ENCODE data around the gene CDK5RAP3.
"Not testable (repeated sequence)": the region's sequence is repeated elsewhere in the genome, so short reads cannot be mapped to it uniquely, and the experiment has no call there.

Gene CDK5RAP3

DNA sequence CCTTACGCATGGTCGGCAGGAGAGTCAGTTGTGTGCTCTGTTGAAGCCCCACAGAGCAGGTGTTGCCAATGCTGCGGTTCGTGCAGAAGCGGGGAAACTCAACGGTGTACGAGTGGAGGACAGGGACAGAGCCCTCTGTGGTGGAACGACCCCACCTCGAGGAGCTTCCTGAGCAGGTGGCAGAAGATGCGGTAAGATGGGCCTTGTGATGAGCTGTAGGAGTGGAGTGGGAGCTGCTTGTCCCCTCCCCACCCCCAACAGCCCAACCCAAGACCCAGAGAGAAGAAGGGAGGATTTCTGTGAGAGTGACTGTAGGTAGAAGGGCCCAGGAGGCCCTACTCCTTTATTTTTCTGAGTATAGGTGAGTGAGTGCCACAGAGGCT lies 4.9 kb downstream of the CDK5RAP3 start:
- no peak for DNase-seq (ENCODE audit: low spot score)

DNA sequence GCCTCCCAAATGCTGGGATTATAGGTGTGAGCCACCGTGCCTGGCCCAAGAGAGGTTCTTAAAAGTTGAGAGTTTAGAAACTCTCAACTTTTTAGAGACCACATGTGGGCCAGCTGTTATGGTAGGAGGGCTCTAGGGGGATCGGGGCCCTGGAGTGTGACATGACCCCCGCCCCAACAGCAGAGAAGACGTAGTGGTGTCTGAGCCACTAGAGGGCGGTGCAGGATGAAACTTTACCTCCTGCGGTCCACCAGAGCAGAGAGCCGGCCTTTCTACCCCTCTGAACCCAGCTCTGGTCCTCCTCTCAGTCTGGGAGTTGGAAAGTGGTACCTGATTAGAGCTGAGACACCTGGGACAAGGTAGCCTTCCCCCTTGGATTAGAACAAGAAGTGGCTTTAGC lies 7.4 kb downstream of the CDK5RAP3 start:
- peak; percentile 77 for DNase-seq (ENCODE audit: low spot score)

DNA sequence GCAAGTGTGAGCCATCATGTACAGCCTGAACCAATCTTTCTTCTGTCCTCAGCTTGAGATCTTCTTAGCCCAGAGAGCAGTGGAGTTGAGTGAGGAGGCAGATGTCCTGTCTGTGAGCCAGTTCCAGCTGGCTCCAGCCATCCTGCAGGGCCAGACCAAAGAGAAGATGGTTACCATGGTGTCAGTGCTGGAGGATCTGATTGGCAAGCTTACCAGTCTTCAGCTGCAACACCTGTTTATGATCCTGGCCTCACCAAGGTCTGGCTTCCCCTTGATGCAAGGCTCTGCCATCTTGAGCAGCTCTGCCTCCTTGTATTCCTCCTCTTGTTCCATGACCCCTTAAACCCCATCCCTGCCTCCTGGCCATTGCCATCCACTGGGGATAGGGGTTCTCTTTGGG lies 9.6 kb downstream of the CDK5RAP3 start:
- no peak for DNase-seq (ENCODE audit: low spot score)

DNA sequence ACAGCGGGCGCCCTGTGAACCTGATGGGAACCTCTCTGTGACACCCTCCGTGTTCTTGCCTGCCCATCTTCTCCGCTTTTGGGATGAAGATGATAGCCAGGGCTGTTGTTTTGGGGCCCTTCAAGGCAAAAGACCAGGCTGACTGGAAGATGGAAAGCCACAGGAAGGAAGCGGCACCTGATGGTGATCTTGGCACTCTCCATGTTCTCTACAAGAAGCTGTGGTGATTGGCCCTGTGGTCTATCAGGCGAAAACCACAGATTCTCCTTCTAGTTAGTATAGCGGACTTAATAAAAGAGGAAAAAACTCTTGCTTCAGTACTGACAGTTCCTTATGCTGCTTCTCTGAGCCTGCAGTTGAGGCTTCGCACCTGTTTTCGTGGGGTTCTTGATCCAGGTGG lies 10.5 kb downstream of the CDK5RAP3 start:
- DNase-seq (ENCODE audit: low spot score): no peak

DNA sequence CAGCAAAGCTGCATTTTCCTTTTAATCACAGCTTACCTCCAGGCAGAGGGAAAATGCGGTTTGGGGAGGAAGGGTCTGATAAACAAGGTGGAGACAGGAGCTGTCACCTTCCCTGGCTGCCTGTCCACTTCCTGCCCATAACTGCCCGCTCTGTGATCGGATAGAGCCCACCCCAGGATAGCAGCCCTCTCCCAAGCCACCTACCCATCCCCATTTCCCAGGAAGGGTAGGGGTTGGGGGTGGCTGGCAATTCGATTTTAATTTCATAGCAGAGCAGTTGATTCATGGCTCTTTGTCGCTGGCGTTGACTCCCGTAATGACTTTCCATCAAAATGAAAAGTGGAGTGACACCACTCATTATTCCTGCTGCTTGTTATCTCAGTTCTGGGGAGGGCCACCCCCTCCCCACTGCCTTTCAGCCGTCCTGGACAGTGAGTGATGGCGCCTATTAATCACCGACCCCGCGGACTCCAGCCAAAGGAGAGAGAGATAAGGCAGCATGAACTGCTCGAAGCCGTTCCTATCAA lies 11.2 kb downstream of the CDK5RAP3 start:
- DNase-seq (ENCODE audit: low spot score): no peak

DNA sequence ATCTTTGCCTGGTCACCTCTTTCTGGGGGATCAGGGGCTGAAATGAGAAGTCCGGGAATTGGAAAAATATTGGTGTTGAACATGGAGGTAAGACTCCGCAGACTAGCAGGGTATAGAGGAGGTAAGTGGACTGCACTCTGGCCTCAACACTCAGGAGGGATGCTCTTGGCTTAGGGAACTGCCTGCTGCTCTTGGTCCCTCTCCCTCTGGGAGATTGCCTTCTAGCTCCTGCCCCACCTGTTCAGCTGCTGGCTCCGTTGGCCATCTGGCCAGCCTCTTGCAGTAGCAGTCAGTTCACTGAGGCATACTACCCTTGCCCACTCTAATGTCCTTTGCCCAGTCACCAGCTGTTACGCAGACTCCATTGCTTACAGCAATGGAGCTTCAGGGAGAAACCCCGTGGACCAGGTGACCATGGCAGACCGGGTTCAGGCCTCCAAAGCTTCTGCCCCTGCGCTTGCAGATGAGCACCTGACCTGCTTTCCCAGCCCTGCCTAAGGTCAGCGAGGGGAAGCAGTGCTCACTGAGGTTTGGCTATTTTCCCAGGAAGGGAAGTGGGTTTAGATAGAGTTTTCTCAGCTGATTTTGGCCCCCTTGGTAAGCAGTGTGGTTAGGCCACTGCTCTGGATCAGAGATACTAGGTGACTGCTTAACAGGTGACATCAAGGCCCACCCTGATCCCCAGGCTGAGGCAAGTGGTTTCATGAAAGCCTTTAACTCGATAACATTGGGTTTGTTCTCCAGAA lies 11.9 kb downstream of the CDK5RAP3 start:
- no peak for DNase-seq (ENCODE audit: low spot score)

DNA sequence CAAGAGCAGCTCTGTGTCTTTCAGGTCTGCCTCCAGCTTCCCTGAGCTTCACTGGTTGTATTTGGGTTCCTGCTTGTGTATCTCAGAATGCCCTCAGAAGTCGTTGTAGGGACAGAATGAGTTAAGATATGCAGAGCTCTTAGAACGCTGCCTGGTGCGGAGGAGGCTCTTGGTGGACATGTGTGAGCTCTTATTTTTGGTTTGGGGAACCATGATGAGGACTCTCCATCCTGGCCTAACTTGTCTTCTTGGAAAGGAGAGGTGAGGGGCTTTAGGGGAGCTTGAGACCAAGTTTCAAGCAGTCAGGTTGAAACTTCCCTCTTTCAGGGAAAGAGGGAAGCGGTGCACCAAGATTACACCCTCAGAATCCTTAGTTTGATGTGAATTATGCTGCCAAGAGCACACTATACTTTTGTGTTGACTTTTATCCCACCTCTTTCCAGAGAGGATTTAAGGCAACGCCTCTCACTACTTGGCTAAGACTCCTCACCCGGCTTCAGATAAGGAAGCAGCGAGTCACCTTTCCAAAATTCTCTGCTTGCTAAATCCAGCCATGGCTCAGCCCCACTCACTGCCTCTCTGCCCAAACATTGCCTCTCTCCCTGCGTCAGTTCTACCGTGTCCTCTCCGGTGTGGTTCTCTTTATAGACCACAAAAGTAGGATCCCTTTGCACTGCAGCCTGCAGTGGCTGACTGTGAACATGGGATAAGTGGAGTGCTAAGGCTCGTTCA lies 12.7 kb downstream of the CDK5RAP3 start:
- no peak for DNase-seq (ENCODE audit: low spot score)

DNA sequence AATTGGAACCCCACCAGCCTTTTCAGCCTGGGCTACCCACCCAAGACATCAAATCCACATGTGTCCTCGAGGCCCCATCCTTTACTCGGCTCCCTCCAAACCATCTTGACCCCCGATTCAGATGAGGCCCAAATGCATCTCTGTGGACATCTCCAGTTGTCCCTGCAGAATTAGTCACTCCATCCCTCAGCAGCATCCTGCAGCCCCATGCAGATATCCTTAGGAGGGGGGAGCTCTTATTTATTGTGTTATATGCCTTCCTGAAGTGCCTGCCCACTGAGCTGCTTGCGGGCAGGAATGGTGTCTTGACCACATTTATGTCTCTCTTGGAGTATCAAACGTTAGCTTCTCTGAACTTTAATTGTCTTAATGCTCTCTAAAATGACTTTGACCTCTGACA lies 15.6 kb downstream of the CDK5RAP3 start:
- no peak for DNase-seq (ENCODE audit: low spot score)

DNA sequence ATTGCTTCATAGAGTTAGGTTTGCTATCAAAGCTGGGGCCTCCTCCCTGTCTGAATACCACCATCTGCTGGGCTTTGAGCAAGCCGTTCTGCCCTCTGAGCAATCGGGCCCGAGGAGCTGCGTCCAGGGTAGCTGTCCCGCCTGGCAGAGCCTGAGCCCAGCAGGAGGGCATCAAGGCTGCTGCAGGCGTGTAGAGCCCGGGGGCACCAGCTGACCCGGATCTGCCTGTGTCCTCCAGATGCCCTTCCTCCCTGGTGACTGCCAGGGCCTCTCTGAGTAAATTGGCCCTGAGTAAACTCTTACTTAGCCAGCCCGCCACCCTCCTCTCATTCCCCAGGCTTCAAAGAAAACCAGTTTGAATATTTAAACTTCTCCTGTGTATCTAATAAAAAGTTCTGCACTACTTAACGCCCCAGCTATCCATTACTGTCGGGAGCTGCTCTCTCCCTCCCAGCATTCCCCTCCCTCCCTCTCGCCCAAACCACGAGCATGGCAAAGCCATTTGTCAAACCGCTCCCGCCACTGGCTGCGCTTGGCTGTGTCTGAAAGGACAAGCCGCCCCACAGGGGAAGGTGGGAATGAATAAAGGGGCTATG lies 16.4 kb downstream of the CDK5RAP3 start:
- DNase-seq (ENCODE audit: low spot score): no peak

DNA sequence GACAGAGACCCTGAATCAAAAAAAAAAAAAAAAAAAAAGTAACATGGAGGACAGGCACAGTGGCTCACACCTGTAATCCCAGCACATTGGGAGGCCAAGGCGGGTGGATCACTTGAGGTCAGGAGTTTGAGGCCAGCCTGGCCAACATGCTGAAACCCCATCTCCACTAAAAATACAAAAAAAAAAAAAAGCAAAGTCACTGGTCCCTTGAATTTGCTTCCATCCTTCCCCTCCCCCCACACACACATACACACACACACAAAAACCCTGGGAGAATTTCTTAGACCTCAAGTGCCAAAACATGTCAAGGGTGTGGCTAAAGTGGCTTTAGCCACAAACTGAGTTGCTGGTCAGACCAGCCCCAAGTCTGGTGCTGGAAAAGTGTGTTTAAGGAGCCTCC lies 17.5 kb downstream of the CDK5RAP3 start:
- not testable (repeated sequence) for DNase-seq (ENCODE audit: low spot score)

DNA sequence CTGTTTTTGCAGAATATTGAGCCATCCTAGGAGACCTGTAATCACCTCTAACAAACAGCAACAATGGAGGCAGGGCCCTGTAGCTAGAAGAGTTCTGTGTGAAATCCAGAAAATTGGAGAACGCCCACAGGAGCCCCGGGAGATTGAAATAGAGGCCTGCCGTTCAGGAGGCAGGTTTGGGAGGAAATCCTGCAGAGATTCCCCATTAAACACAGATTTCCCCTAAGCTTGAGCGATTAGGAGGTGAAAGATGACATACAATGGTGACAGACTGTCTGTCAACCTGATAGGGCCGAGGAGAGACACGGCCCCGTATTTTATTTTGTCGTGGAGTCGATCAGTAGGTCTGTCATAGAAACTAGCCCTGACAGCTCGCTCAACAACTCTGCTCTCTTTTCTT lies 18.2 kb downstream of the CDK5RAP3 start:
- no peak for DNase-seq (ENCODE audit: low spot score)

DNA sequence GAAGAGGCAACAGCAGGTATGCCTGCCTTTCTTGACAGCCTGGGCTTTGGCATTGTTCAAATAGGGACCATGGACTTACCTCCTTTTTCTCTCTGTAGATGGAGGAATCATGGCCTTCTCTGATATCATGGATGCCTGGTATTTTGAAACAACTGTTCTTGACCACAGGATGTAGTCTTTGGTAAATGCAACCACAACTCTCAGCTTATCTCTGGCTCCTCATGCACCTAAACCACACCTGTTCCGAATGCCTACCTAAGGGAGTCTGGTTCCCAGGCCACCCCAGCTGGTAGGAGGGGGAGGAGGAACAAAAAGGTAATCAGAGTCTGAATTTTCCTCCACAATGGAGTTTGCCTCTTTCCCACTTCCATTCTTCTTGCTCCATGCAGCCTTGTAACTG lies 18.8 kb downstream of the CDK5RAP3 start:
- no peak for DNase-seq (ENCODE audit: low spot score)

DNA sequence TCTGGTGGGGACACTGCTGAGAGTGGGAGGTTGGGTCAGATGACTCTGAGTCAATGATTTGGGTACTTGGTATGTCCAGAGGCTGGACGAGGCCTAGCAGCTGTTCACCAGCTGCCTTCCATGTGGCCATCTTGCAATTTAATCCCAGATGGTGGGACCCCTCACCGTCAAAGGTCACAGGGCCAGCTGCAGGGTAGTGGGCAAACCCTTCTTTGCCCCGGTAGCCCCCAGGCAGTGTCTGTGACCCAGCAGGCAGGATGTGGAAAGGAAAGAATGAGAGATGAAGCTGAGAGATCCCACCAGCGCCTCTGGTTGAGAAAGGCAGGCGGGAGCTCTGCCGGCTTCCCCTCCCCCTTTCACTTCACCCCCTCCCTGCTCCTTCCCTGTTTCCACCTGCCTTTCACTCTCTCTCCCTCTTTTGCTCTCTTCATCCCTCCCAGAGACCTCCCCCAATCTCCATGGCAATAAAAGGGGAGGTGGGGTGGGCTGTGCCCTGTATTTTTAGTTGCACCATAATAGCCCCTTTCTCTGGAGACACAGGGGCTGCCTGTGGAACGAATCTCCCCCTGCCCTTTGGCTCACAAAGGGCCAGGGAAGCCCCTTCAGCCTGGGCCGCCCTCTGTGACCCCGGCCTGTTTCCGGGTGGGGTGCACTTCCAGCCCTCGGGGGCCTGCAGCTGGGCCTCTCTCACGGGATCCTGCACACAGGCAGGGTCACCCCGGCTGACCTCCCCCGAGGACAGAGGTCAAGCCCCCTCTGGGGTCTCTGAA lies 20.2 kb downstream of the CDK5RAP3 start:
- no peak for DNase-seq (ENCODE audit: low spot score)

DNA sequence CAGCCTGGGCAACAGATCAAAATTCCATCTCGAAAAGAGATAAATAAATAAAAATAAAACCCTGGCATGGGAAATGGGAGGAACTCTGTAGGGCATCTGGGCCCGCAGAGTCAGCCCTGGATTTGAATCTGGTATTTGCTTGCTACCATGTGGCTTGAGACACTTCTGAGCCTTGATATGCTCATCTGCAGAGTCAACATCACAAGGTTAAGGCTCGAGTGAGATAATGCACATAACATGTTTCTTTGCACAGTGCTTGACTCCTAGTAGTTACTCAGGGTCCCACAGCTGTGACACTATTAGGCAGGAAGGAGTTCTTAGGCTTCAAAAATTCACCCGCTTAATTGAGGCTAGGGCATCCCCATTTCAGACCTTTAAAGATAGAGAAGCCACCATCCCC lies 21.3 kb downstream of the CDK5RAP3 start:
- DNase-seq (ENCODE audit: low spot score): no peak

DNA sequence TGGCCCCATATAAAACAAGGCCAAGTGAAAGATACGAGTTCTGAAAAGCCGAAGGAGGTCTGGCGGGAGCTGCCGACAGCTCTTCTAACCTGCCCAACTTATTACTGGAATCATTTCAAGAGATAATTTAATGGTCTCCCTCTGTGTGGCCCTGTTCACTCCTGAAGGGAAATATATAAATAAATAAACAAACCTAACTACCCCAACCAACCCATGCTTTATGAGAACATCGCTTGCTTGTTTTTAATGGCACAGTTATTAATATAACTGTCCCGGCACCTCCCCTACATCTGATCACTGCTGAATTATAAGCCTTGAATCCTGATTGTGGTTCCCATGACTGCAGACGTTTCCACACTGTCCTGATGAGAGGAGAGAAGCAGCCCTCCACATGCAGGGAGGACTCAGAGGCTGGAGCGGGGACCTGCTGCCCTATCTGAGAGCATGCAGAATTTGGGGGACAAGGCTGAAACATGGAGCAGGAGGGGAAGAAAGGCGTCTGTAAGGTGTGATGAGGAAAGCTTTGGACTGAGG lies 22.2 kb downstream of the CDK5RAP3 start:
- no peak for DNase-seq (ENCODE audit: low spot score)

DNA sequence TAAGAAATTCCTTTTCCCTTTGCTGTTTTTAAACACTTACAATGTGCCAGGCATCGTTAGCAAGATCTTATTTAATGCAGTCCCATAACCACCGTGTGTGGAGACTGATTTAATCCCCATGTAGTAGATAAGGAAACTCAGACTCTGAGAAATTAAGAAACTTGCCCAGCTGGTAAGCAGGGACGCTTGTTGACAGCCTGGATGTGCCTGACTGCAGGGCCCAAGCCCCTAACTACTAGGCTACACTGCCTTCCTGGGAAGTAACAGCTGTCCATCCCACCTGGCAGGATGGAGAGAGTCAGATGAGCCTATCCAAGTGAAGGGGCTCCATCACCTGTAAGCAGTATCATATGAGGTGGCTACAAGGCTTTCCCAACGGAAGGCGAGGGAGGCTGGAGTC lies 23.1 kb downstream of the CDK5RAP3 start:
- DNase-seq (ENCODE audit: low spot score): no peak

DNA sequence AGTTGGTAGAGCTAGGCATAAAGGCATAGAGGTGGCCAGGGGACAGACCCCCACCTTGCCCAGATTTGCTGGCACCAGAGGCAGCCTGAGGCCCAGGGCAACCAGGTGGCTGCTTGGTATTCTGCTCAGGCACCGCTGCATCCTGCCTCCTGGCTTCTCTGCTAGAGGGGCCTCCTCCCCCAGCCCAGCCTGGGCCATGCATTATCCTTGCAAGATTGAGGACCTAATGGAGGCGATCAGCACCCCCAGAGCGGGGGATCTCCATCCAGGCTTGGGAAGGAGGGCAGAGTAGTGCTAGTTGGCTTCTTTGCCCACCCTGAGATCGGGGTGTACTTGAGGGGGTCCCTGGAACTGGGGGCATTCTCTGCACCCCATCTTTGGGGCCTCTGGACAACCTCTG lies 23.8 kb downstream of the CDK5RAP3 start:
- DNase-seq (ENCODE audit: low spot score): no peak

DNA sequence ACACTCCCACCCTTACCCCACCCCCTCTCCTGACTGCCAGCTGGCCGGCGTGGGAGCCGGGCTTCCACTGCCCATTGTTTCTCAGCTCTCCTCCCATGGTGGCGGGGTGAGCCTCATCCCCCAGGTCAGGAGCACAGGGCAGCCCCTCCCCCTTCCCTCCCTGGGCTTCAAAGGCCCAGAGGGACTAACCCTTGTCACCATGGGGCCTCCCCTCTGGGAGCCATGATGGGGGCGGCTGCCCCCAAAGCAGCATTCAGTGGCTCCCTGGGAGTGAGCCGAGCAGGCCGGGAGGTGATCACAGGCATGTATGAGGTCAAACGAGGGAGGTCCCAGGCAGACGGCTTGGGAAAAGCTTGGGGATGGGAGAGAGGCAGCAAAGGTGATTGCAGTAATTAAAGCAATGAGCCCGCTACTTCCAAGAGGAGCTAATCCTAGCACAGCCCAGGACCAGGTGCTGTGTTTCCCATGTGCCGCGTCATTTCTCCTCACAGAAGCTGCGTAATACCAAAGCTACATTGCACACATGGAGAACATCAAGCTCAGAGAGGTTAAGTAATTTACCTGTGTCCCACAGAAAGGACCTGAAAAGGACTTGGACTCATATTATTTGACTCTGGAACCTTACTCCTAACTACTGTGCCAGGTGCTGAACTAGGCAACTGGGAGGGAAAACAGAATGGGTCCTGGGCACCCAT lies 24.5 kb downstream of the CDK5RAP3 start:
- no peak for DNase-seq (ENCODE audit: low spot score)

DNA sequence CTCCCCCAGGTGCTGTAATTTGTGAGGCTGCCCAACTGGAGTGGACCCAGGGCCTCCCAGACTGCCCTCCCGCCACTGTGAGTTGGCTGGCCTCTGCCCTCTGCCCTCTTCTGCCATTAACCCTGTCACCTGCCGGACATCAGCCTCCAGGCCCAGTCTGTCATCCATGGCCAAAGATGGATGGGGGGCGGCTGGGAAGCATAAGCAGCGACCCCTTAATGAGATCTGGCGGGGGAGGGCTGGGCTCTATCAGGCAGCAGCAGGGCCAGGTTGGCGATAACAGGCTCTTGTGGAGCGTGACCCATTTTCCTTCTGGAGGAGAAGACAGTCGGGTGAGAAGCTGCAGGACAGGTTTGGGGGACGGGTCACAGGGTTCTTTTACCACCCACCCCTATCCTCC lies 25.3 kb downstream of the CDK5RAP3 start:
- DNase-seq (ENCODE audit: low spot score): no peak

DNA sequence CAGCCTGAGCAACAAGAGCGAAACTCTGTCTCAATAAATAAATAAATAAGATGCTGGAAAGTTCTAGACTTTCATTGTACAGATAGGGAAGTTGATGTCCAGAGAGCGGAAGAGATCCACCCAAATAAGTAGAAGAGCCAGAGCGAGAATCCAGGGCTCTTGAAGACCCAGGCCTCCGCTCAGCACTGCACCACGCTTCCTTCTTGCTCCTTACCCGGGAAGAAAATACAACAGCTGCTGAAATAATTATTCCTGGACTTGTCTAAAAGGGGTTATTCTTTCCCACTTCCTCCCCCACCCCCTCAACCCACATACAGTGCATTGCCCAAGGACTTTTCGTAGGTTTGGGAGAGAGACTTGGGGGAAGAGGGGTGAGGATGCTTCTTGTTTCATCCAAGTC lies 26.7 kb downstream of the CDK5RAP3 start:
- DNase-seq (ENCODE audit: low spot score): no peak

DNA sequence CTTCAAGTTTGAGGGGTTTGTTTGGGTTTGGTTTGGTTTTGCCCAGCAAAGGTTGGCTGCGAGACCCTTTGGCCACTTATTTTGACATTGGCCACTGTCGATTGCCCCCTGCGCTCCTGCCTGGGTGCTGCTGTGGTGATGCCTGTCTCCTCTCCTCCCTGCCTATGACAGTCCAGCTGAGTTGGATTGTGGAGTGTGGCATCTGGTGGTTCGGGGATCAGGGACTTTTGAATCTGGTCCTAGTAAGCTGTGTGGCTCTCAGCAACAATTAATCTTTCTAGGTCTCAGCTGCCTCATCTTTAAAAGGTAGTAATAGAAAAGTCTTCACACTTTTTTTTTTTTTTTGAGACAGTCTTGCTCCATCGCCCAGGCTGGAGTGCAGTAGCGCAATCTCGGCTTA lies 27.1 kb downstream of the CDK5RAP3 start:
- DNase-seq (ENCODE audit: low spot score): no peak

DNA sequence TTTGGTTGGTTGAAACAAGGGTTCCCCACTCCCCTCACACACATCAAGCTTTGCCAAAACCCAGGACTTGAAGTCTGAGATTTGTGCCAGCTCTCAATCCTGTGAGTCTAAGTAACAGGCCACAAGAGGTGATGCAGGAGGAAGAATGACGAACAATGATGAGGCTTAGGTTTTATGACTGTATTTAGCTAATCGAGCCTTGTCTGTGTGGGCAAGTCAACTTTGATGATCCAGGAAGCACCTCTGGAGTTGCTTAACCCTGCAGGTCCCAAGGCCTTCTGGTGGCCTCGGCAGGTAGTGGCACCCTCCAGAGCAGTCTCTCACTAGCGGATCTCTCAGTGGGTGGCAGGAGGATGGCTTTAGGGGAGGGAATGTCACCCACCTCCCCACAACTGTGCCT lies 28.7 kb downstream of the CDK5RAP3 start:
- no peak for DNase-seq (ENCODE audit: low spot score)
